ENCODE results near the gene EP400. TPM values are rescaled to one million over a fixed set of nuclear protein-coding genes. Genes with fewer than 3 reads are reported as not detected.

EP400 gene
- total RNA-seq, 1 donor, result 14.5 TPM

- Histone ChIP-seq H3K36me3 (ENCODE audit: insufficient read depth, low read length) (peaks cover 82% of the 10 kb centered on the region), H2AFZ (ENCODE audit: low read length) (no peak overlapping the region), H4K20me1 (ENCODE audit: insufficient read depth, low read length) (peaks cover 4% of the 10 kb centered on the region), H3K4me1 (ENCODE audit: insufficient read depth, low read length) (no peaks in the 10 kb centered on the region), H3K79me2 (ENCODE audit: insufficient read depth, low read length) (no peaks in the 10 kb centered on the region), H3K9me3 (ENCODE audit: low read depth, low read length) (no peaks in the 10 kb centered on the region), H3K27ac (ENCODE audit: low read depth, low read length) (no peak overlapping the region), H3K4me3 (ENCODE audit: insufficient read depth, low read length) (no peak overlapping the region), H3K4me2 (ENCODE audit: insufficient read depth, low read length) (no peak overlapping the region), H3K27me3 (ENCODE audit: insufficient read depth, low read length) (no peaks in the 10 kb centered on the region)
- no peak for TF ChIP-seq CTCF (IDR thresholded peaks at IDR 0.05; ENCODE audit: extremely low read depth, low read depth, low read length)
- peak; percentile 93 for DNase-seq (ENCODE audit: insufficient read length, low spot score, missing footprints)
These were observed 64.6 kb downstream of the EP400 start for GRCh38 chr12:132014092-132014914.

DNA sequence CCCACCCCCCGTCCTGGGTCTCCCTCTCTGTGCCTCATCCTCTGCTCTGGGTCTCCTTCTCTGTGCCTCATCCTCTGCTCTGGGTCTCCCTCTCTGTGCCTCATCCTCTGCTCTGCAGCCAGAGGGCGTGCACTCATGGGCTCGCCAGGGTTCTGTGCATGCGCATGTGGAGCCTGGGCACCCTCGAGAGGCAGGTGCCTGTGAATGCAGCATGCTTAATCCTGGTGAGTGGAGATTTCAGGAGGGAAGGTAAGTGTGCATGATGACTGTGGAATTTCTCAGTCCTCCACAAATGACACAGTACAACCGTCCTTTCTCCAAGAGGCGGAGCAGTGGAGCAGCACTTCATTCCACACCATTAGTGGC is 65.2 kb downstream of the EP400 start:
- H3K36me3 ChIP-seq (ENCODE audit: insufficient read depth, low read length), result peaks cover 88% of the 10 kb centered on the region
- no peak overlapping the region for H3K27ac ChIP-seq (ENCODE audit: low read depth, low read length)
- H3K9me3 ChIP-seq (ENCODE audit: low read depth, low read length), result no peaks in the 10 kb centered on the region
- H4K20me1 ChIP-seq (ENCODE audit: insufficient read depth, low read length), result peaks cover 4% of the 10 kb centered on the region
- TF ChIP-seq CTCF (IDR thresholded peaks at IDR 0.05; ENCODE audit: extremely low read depth, low read depth, low read length), result no peak
- no peaks in the 10 kb centered on the region for H3K27me3 ChIP-seq (ENCODE audit: insufficient read depth, low read length)
- H3K4me1 ChIP-seq (ENCODE audit: insufficient read depth, low read length), result no peaks in the 10 kb centered on the region
- no peak for DNase-seq (ENCODE audit: insufficient read length, low spot score, missing footprints)
- no peak overlapping the region for H2AFZ ChIP-seq (ENCODE audit: low read length)
- no peaks in the 10 kb centered on the region for H3K79me2 ChIP-seq (ENCODE audit: insufficient read depth, low read length)
- no peak overlapping the region for H3K4me3 ChIP-seq (ENCODE audit: insufficient read depth, low read length)
- no peak overlapping the region for H3K4me2 ChIP-seq (ENCODE audit: insufficient read depth, low read length)

DNA sequence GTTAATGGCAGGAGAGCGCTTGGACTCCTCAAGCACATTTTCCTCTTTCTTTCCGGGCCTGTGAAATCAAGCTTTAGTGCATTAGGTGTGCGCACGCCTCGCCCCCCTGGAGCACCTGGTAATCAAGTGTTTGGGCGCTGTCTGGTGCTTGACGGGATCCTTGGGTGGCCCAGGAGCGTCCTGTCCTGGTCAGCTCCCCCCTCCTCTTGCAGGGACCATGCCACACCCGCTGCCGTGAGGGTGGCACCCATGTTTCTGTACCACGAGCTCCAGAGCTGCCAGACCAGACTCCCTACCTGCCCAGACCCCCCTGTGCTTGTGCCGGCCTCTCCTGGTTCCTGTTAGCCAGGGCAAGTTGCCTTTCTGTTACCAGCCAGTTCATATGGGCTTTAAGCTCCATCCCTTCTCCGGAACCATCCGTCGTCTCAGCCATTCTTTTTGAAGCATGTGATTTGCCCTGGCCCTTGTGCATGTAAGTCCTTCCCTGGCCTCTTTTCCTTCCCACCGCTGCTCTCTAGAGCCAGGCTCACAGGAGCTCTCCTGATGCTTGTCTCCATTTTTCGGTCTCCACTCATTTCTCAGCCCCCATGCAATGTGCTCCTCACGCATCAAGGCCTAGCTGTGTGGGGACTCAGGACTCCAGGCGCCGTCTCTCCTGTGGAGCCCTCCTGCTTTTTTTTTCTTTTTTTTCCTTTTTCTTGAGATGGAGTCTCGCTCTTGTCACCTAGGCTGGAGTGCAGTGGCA is 66.1 kb downstream of the EP400 start:
- Histone ChIP-seq H3K4me3 (ENCODE audit: insufficient read depth, low read length) (no peak overlapping the region), H2AFZ (ENCODE audit: low read length) (no peak overlapping the region), H3K27ac (ENCODE audit: low read depth, low read length) (no peak overlapping the region), H3K36me3 (ENCODE audit: insufficient read depth, low read length) (peaks cover 88% of the 10 kb centered on the region), H3K9me3 (ENCODE audit: low read depth, low read length) (no peaks in the 10 kb centered on the region), H3K27me3 (ENCODE audit: insufficient read depth, low read length) (no peaks in the 10 kb centered on the region), H4K20me1 (ENCODE audit: insufficient read depth, low read length) (peaks cover 4% of the 10 kb centered on the region), H3K4me2 (ENCODE audit: insufficient read depth, low read length) (no peak overlapping the region), H3K4me1 (ENCODE audit: insufficient read depth, low read length) (no peaks in the 10 kb centered on the region), H3K79me2 (ENCODE audit: insufficient read depth, low read length) (no peaks in the 10 kb centered on the region)
- DNase-seq (ENCODE audit: insufficient read length, low spot score, missing footprints), result no peak
- no peak for TF ChIP-seq CTCF (IDR thresholded peaks at IDR 0.05; ENCODE audit: extremely low read depth, low read depth, low read length)
